ENCODE measurements around the gene SCT. TPM values are rescaled to one million over a fixed set of nuclear protein-coding genes. Genes with fewer than 3 reads are reported as not detected.

Gene SCT
- total RNA-seq, 1 donor from 2014 or later, result 1.7 TPM

GRCh38 chr11:617912-618682 lies 8.9 kb downstream of the SCT start:
- Mint-ChIP-seq H3K36me3 (no peaks in the 10 kb centered on the region), H3K4me1 (peaks cover 12% of the 10 kb centered on the region), H3K4me3 (no peak overlapping the region), H3K27ac (no peak overlapping the region), H3K9me3 (no peaks in the 10 kb centered on the region), H3K27me3 (ENCODE audit: low read depth) (no peaks in the 10 kb centered on the region)
- TF ChIP-seq CTCF (IDR thresholded peaks at IDR 0.05; ENCODE audit: unreplicated experiment), result no peak
- no peak for DNase-seq (ENCODE audit: low spot score in 2 of 2, unreplicated experiment in 2 of 2)

GRCh38 chr11:617199-617911 lies 9.6 kb downstream of the SCT start:
- peaks cover 2% of the 10 kb centered on the region for H3K36me3 Mint-ChIP-seq
- H3K9me3 Mint-ChIP-seq, result no peaks in the 10 kb centered on the region
- no peaks in the 10 kb centered on the region for H3K27me3 Mint-ChIP-seq (ENCODE audit: low read depth)
- H3K27ac Mint-ChIP-seq, result no peak overlapping the region
- H3K4me1 Mint-ChIP-seq, result peaks cover 12% of the 10 kb centered on the region
- H3K4me3 Mint-ChIP-seq, result no peak overlapping the region
- TF ChIP-seq CTCF (IDR thresholded peaks at IDR 0.05; ENCODE audit: unreplicated experiment), result no peak
- DNase-seq (ENCODE audit: low spot score in 2 of 2, unreplicated experiment in 2 of 2), result no peak

- no peak overlapping the region for H3K27ac Mint-ChIP-seq
- peak overlapping the region; percentile 77 for H3K4me3 Mint-ChIP-seq
- H3K27me3 Mint-ChIP-seq (ENCODE audit: low read depth), result no peaks in the 10 kb centered on the region
Observed at GRCh38 chr11:616320-617198, 10.4 kb downstream of the SCT start.

GRCh38 chr11:615504-616319 lies 11.3 kb downstream of the SCT start, which contains the start of gene IRF7:
Gene IRF7 (minus strand): TSS chr11:615950. CDS start chr11:615364, 586 bp downstream.
- no peak for TF ChIP-seq CTCF (IDR thresholded peaks at IDR 0.05; ENCODE audit: unreplicated experiment)

More at GRCh38 chr11:616320-617198, 10.4 kb downstream of the SCT start:
- DNase-seq (ENCODE audit: low spot score in 2 of 2, unreplicated experiment in 2 of 2), result no peak
- Mint-ChIP-seq H3K9me3 (no peaks in the 10 kb centered on the region), H3K36me3 (peaks cover 5% of the 10 kb centered on the region), H3K4me1 (peaks cover 12% of the 10 kb centered on the region)
- TF ChIP-seq CTCF (IDR thresholded peaks at IDR 0.05; ENCODE audit: unreplicated experiment), result no peak

More at GRCh38 chr11:615504-616319, 11.3 kb downstream of the SCT start, which contains the start of gene IRF7:
- Mint-ChIP-seq H3K36me3 (peaks cover 6% of the 10 kb centered on the region), H3K27me3 (ENCODE audit: low read depth) (no peaks in the 10 kb centered on the region), H3K27ac (peak within 1 kb of the TSS; percentile 95), H3K9me3 (no peaks in the 10 kb centered on the region), H3K4me3 (peak within 1 kb of the TSS; percentile 77), H3K4me1 (peaks cover 12% of the 10 kb centered on the region)
- peak; percentile 78 to 89 for DNase-seq (ENCODE audit: low spot score in 2 of 2, unreplicated experiment in 2 of 2)
